ENCODE measurements around the gene PDE7B. TPM values are rescaled to one million over a fixed set of nuclear protein-coding genes. Genes with fewer than 3 reads are reported as not detected.

Gene PDE7B
- total RNA-seq, 2 donors from 2014 or later, result 9.0 to 11.2 TPM

GRCh38 chr6:135832166-135832565 is 19.3 kb upstream of the PDE7B start:
- no peak overlapping the region for H3K27ac ChIP-seq
- H3K27me3 ChIP-seq, result no peaks in the 10 kb centered on the region
- no peaks in the 10 kb centered on the region for H3K4me1 ChIP-seq
- TF ChIP-seq, protein P1, sequence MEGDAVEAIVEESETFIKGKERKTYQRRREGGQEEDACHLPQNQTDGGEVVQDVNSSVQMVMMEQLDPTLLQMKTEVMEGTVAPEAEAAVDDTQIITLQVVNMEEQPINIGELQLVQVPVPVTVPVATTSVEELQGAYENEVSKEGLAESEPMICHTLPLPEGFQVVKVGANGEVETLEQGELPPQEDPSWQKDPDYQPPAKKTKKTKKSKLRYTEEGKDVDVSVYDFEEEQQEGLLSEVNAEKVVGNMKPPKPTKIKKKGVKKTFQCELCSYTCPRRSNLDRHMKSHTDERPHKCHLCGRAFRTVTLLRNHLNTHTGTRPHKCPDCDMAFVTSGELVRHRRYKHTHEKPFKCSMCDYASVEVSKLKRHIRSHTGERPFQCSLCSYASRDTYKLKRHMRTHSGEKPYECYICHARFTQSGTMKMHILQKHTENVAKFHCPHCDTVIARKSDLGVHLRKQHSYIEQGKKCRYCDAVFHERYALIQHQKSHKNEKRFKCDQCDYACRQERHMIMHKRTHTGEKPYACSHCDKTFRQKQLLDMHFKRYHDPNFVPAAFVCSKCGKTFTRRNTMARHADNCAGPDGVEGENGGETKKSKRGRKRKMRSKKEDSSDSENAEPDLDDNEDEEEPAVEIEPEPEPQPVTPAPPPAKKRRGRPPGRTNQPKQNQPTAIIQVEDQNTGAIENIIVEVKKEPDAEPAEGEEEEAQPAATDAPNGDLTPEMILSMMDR (IDR thresholded peaks at IDR 0.05), result no peak
- no peaks in the 10 kb centered on the region for H3K9me3 ChIP-seq
- H3K36me3 ChIP-seq, result no peaks in the 10 kb centered on the region
- H3K4me3 ChIP-seq, result no peak overlapping the region
- DNase-seq (ENCODE audit: low spot score), result no peak

- no peak for DNase-seq (ENCODE audit: low spot score)
- H3K27me3 ChIP-seq, result no peaks in the 10 kb centered on the region
- H3K27ac ChIP-seq, result no peak overlapping the region
- no peaks in the 10 kb centered on the region for H3K4me1 ChIP-seq
- TF ChIP-seq, protein P1 (IDR thresholded peaks at IDR 0.05), result no peak
- no peaks in the 10 kb centered on the region for H3K9me3 ChIP-seq
- no peaks in the 10 kb centered on the region for H3K36me3 ChIP-seq
- H3K4me3 ChIP-seq, result no peak overlapping the region
These were observed 17.7 kb upstream of the PDE7B start for GRCh38 chr6:135833771-135834170.

DNA sequence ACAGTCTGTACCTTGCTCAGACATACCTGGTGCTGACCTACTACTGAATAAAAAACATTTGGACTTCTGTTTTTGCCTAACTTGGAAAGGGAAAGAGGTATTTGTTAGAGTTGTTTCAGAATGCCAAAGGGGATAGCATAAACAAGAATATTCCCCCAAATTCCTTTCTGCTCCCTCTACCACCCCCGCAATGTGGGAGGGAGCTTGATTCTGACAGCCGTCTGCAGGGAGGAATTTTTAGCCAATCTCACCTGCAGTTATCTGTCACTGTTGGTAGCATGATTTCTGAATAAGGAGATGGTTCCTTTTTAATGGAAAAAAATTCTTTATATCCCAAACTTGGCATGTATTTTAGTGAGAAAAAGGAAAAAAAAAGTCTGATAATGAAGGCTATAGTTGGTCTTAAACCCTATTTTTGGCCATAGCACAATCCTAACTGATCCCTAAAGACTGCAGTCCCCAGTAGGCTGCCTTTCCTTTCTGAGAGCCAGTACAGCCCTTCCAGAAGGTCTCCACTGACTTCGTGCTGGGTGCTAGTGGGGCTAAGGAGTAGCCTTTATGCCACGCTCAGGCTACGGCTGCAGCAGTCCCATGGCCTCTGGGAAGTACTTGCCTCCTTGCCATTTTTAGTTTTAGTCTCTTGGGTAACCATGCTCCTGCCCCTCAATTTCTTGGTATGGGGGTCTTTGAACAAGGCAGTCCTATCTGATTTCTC is 13.6 kb upstream of the PDE7B start:
- no peak for DNase-seq (ENCODE audit: low spot score)
- no peak overlapping the region for H3K27ac ChIP-seq
- H3K27me3 ChIP-seq, result no peaks in the 10 kb centered on the region
- no peak overlapping the region for H3K4me3 ChIP-seq
- H3K9me3 ChIP-seq, result no peaks in the 10 kb centered on the region
- TF ChIP-seq, protein P1 (IDR thresholded peaks at IDR 0.05), result no peak
- no peaks in the 10 kb centered on the region for H3K4me1 ChIP-seq
- no peaks in the 10 kb centered on the region for H3K36me3 ChIP-seq

DNA sequence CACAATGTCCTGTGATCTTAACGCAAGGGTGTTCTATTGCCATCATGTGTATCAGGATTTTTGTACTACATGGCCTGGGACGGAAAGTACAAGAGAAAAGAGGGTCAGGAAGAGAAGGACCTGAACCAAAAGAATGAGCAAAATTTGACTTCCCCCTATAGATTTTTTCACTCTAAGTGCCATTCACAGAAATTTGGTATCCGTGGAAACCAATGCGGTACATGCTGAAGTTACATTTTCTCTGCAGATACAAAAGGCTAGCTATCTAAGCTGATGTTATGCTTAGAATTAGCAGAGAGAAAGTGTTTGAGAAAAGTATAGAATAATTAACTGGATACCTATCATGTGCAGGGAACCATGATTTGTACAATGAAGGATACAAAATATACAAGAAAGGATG is 12.4 kb upstream of the PDE7B start:
- Histone ChIP-seq H3K27me3 (no peaks in the 10 kb centered on the region), H3K27ac (no peak overlapping the region)
- no peak for DNase-seq (ENCODE audit: low spot score)

DNA sequence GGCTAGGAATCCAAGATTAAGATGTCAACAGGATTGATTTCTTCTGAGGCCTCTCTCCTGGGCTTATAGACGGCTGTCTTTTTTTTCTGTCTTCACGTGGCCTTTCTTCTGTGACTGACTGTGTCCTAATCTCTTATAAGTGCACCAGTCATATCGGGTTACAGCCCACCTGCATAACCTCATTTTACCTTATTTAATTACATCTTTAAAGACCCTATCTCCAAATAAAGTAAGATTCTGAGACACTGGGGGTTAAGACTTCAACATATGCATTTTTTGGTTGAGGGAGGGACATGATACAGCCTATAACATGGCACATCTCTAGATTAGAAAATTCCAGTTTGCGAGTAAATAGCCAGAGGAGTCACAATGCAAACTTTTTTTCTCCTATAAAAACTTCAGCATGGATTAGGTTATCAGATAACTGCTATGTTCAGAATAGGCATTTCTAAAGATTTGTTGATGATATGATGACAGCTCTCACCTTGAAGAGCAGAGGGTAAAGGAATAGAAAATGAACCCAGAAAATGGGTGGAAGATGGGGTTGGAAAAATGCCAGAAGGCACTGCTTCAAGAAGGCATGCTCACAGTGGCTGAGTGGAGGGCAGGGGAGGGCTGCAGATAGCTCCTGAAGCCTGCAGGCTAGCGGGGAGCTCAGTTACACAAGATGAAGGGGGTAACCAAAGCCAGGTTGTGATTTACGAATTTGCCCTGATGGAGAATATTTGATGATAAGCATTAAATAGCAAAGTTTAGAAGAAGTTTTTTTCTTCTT is 8.7 kb upstream of the PDE7B start:
- Histone ChIP-seq H3K27ac (no peak overlapping the region), H3K27me3 (no peaks in the 10 kb centered on the region), H3K4me1 (no peaks in the 10 kb centered on the region), H3K36me3 (no peaks in the 10 kb centered on the region), H3K4me3 (no peak overlapping the region), H3K9me3 (no peaks in the 10 kb centered on the region)
- TF ChIP-seq, protein P1 (IDR thresholded peaks at IDR 0.05), result no peak
- no peak for DNase-seq (ENCODE audit: low spot score)

More for the DNA sequence above, 12.4 kb upstream of the PDE7B start:
- no peaks in the 10 kb centered on the region for H3K9me3 ChIP-seq
- H3K36me3 ChIP-seq, result no peaks in the 10 kb centered on the region
- H3K4me3 ChIP-seq, result no peak overlapping the region
- no peaks in the 10 kb centered on the region for H3K4me1 ChIP-seq
- TF ChIP-seq, protein P1 (IDR thresholded peaks at IDR 0.05), result no peak

All from right atrium auricular region (tissue), 2 donors.